ENCODE measurements around the gene RAB7B.
A peak's percentile ranks its signal among the peaks of the same experiment; 100 is the strongest.
"Not testable (repeated sequence)": the region's sequence is repeated elsewhere in the genome, so short reads cannot be mapped to it uniquely, and the experiment has no call there.

Gene RAB7B

GRCh38 chr1:205996641-205997040 is 6.6 kb downstream of the RAB7B start:
- DNase-seq (ENCODE audit: low read depth) = not testable (repeated sequence)

GRCh38 chr1:205994346-205994745 is 8.8 kb downstream of the RAB7B start:
- DNase-seq (ENCODE audit: low read depth) = no peak

GRCh38 chr1:205993068-205993467 is 10.1 kb downstream of the RAB7B start:
- no peak for DNase-seq (ENCODE audit: low read depth)

- no peak for DNase-seq (ENCODE audit: low read depth)
These were observed 10.8 kb downstream of the RAB7B start for GRCh38 chr1:205992218-205992882.

- DNase-seq (ENCODE audit: low read depth) = no peak
These were observed 12.0 kb downstream of the RAB7B start for GRCh38 chr1:205991237-205991636.

GRCh38 chr1:205990226-205990625 is 13.0 kb downstream of the RAB7B start:
- no peak for DNase-seq (ENCODE audit: low read depth)

- DNase-seq (ENCODE audit: low read depth) = no peak
These were observed 13.4 kb downstream of the RAB7B start for GRCh38 chr1:205989786-205990185.

GRCh38 chr1:205988585-205988995 is 14.6 kb downstream of the RAB7B start:
- DNase-seq (ENCODE audit: low read depth) = no peak

- DNase-seq (ENCODE audit: low read depth) = no peak
These were observed 16.3 kb downstream of the RAB7B start for GRCh38 chr1:205986861-205987260.

- no peak for DNase-seq (ENCODE audit: low read depth)
These were observed 16.9 kb downstream of the RAB7B start for GRCh38 chr1:205986292-205986691.

- DNase-seq (ENCODE audit: low read depth) = no peak
These were observed 17.7 kb downstream of the RAB7B start for GRCh38 chr1:205985330-205986005.

GRCh38 chr1:205983925-205984725 is 19.1 kb downstream of the RAB7B start:
- DNase-seq (ENCODE audit: low read depth) = no peak

- DNase-seq (ENCODE audit: low read depth) = no peak
These were observed 21.9 kb downstream of the RAB7B start for GRCh38 chr1:205981257-205981656.

- DNase-seq (ENCODE audit: low read depth) = no peak
These were observed 22.8 kb downstream of the RAB7B start for GRCh38 chr1:205980237-205980870.

- no peak for DNase-seq (ENCODE audit: low read depth)
These were observed 23.9 kb downstream of the RAB7B start for GRCh38 chr1:205979301-205979700.

- DNase-seq (ENCODE audit: low read depth) = no peak
These were observed 24.5 kb downstream of the RAB7B start for GRCh38 chr1:205978676-205979075.

GRCh38 chr1:205977402-205978014 is 25.7 kb downstream of the RAB7B start:
- peak; percentile 36 for DNase-seq (ENCODE audit: low read depth)

GRCh38 chr1:205976708-205977401 is 26.3 kb downstream of the RAB7B start:
- no peak for DNase-seq (ENCODE audit: low read depth)

GRCh38 chr1:205976036-205976435 is 27.2 kb downstream of the RAB7B start:
- no peak for DNase-seq (ENCODE audit: low read depth)

- no peak for DNase-seq (ENCODE audit: low read depth)
These were observed 27.7 kb downstream of the RAB7B start for GRCh38 chr1:205975387-205975998.

GRCh38 chr1:205974712-205975111 is 28.5 kb downstream of the RAB7B start:
- no peak for DNase-seq (ENCODE audit: low read depth)
